Stimulated activated CD4-positive, alpha-beta T cell treated with anti-CD3 and anti-CD28 coated beads, Interleukin-1b, Interleukin-23, amount 100 ng/mL, for 1 hour (primary cell): ENCODE measurements around the gene CCDC3.
"Not testable (repeated sequence)": the region's sequence is repeated elsewhere in the genome, so short reads cannot be mapped to it uniquely, and the experiment has no call there.

Experiments
- DNase-seq, 2 donors: peaks; one replicate each; pipeline ENCODE4 v3.0.0-alpha.2; 2020; ENCODE audit warnings: low read depth in 2 of 2

The CCDC3 gene

DNA sequence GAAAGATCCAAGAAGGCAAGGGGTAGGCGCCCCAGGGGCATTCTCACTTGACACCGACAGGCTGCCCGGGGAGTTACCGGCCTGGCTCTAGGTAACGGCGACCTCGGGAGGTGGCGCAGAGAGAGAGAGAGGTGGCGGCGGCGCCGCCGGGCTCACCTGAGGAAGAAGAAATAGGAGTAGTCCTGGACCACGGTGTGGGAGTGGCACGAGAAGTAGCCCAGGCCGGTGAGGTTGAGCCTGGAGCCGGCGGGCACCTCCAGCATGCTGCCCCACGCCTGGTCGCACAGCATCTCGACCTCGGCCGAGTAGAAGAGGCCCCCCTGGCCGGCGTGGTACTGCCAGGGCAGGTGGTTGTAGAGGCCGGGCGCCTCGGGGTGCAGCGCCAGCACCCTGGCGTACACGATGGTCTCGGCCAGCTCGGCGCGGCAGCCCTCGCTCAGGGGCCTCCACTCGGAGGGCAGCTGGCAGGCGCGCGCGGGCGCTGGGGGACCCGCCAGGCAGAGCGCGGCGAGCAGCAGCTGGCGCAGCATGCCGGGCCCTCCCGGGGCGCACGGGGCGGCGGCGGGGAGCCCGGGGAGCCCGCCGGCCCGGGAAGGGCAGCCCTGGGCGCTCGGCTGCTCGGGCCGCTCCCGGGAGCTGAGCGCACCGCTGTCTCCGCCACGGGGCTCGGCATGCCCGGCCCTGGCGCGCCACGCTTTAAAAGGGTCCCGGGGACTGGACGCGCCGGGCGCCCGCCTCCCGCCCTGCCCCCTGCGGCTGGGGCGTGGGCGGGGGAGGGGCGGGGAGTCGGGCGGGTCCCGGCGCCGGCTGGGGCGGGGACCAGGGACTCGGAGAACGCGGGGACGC is at the start of gene CCDC3:
Gene CCDC3, minus strand, starts transcription at position 673 of the 846 bp plus-strand sequence. Its CDS starts 143 bp downstream, at position 530.
- no peak for DNase-seq

GRCh38 chr10:13051126-13051694 is 49.7 kb upstream of the CCDC3 start:
- no peak for DNase-seq

DNA sequence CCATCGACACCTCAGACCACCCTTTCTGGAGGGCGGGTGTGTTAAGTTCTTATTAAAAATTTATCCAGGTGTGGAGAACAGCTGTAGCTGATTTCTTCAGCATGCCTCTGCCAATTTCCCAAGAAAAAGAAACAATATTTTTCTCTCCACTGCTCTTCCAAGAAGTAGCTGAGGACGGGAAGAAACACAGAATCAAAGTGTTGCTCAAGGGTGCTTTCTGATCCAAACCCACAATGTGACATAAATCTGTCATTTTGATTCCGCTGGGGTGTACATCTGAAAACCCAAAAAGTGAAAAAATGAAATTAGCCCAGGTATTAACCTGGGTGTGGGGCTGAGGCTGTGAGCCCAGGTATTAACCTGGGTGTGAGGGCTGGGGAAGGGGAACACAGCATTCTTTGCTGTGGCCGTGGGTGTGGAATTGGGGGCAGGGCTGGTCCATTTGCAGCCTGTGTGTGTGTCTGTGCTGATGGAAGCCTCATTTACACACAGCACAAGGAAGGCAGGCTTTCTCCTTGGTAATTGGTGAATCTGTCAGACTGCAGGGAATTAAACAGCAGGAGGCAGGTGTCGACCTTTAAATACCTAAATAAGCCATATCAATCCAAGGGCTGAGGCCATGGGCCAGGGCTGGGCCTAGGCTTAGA is 48.4 kb upstream of the CCDC3 start:
- DNase-seq, result no peak

- no peak for DNase-seq
Observed at GRCh38 chr10:13048762-13049161, 47.2 kb upstream of the CCDC3 start.

DNA sequence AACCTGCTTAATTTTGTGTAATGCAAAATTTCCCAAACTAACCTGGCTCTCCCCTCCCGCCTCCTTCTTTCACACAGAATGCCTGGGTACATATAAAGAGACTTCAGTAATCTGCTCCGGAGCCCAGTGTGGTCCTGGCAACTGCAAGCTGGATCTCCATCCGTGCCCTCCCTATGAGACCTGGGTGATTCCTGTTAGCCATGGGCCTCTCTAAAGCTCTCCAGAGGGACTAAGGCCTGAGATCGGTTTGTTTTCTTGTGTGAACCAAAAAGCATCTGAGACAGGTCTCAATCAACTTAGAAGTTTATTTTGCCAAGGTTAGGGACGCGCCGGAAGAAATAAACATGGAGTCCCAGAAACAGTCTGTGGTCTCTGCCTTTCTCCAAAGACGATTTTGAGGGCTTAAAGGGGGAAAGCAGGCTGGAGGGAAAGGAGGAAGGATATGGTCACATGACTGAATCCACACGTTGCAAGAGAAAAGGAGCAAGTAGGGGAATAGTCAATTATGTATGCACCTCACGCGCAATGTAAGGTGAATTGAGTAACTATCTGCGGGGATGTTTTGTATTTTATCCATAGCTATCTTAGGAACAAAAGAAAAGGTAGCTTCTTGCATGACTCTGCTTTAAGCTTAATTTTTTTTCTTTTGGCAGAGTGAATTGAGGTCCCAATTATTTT is 46.2 kb upstream of the CCDC3 start:
- DNase-seq, result no peak

DNA sequence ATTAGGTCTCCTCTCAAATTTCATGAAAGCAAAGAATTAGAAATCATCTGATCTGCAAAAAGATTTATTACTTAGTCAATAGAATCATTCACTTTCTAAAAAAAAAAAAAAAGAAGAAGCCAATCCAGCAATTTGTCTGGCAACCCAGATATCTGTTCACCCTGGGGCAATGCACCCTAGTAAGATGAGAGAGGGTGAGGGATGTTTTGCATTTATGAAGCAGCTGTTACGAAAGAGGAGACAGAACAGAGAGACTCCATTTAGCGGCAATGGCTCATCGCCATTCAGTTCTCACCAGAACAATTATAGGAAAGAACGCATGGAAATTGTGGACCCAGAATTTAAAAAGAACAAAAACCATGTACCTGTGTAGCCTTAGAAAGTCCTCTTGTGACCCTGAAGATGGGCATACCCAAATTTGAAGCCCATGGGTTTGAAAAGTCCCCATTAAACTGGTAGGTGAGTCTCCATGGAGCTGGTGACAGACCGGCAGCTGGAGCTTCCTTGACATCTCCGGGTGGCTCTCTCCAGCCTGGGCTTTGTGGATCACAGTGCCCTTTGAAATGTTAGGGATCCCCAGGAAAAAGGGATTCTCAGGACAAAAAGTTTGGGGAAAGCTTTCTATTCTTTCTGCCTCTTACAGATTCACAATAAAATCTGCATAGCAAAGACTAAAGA is 45.5 kb upstream of the CCDC3 start:
- DNase-seq, result no peak

- no peak for DNase-seq
Observed at GRCh38 chr10:13043520-13043919, 42.0 kb upstream of the CCDC3 start.

GRCh38 chr10:13039761-13040160 is 38.2 kb upstream of the CCDC3 start:
- no peak for DNase-seq

DNA sequence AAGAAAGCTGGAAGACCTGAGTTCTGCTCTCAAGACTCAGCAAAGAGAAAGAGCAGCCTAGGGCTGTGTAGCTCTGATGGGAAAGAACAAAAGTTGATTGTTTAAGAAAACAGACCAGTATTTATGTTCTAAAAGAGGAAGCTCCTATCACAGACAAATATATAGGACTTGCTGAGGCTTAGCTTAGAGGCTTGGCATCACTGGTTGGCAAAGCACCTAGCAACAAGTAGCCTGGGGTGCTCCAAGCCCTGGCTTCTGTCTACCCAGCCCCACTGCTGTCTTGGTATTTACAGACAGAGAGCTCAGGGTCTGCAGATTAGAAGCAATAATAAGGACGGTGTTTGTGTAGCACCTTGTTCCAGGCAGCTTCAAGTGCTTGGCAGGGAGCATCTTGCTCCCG is 36.9 kb upstream of the CCDC3 start:
- no peak for DNase-seq

- DNase-seq, result no peak
Observed at GRCh38 chr10:13037832-13038231, 36.3 kb upstream of the CCDC3 start.

DNA sequence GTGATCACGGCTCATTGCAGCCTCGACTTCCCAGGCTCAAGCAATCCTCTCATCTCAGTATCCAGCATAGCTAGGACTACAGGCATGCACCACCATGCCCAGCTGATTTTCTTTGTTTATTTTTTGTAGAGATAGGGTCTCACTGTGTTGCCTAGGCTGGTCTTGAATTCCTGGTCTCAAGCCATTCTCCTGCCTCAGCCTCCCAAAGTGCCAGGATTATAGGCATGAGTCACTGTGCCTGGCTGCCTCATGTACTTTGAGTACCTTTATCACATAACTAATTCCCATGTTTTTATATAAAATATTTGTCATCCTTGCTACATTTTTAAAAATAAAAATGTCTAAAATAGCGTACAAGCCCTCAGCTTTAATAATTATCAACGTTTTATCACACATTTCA is 35.3 kb upstream of the CCDC3 start:
- DNase-seq, result no peak

- DNase-seq, result not testable (repeated sequence)
Observed at GRCh38 chr10:13035731-13036130, 34.2 kb upstream of the CCDC3 start.

- no peak for DNase-seq
Observed at GRCh38 chr10:13026873-13027272, 25.4 kb upstream of the CCDC3 start.

- DNase-seq, result no peak
Observed at GRCh38 chr10:13023754-13024153, 22.2 kb upstream of the CCDC3 start.

- DNase-seq, result no peak
Observed at GRCh38 chr10:13019280-13019679, 17.8 kb upstream of the CCDC3 start.

- DNase-seq, result no peak
Observed at GRCh38 chr10:13018171-13018570, 16.7 kb upstream of the CCDC3 start.

DNA sequence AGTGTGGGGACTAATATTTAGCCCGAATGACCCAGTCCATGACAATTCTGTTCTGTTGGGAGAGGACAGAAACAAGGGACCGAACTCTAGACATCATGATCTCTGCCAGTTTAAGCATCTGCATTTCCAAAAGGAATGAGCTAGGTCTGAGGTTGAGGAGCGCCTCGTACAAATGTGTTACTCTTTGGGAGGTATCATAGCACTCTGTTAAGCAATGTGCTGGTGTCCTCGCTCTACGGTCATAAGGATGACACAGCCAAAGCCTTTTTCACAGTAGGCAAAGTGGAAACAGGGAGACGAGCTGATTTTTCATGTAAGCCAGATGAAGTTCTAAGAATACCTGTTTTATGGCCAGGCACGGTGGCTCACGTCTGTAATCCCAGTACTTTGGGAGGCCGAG is 15.4 kb upstream of the CCDC3 start:
- no peak for DNase-seq

DNA sequence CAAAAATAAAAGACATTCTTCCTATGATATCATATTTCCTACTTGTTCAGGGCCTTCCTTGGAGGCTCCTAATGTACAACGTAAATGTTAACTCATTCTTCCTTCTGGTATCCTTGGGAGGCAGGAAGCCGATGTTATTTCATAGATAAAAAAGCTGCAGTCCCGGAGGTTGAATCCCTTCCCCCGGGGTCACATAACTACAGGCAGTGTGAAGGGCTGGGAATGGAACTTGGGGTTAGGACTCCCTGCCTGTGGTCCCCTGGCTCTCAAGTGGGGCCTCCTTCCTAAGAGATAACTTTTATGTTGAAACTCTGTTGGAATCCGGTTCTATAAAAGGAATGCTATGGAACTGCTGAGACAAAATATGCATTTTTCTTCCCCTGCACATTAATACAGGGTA is 14.9 kb upstream of the CCDC3 start:
- no peak for DNase-seq

DNA sequence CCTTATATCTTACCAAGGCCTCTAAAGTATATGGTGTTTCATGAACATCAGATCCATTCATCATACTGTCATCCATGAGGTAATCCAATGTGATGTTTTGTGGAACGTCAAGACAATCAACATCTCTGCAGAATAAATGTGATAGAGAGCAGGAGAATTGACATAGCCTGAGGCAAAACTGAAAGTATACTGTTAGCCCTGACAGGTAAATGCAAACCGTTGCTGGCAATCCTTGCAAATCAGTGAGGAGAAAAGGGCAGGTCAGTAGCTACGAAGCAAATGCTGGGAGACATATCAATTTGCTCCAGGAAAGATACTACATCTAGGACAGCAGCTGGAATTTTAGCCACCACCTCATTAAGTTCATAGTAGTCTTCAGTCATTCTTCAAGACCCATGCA is 4.5 kb upstream of the CCDC3 start:
- DNase-seq, result no peak

GRCh38 chr10:13003759-13004158 is 2.2 kb upstream of the CCDC3 start:
- DNase-seq, result no peak

GRCh38 chr10:13003004-13003403 is 1.5 kb upstream of the CCDC3 start:
- DNase-seq, result no peak

- no peak for DNase-seq
Observed at GRCh38 chr10:13001887-13002212, 337 bp upstream of the CCDC3 start.
